B cell (primary cell): Measurements from ENCODE around the gene SMOC1.

ENCODE experiments used
- EZH2 ChIP-seq: IDR thresholded peaks from 2 replicates; pipeline ENCODE4 v1.6.1; 2012; ENCODE audit warnings: borderline replicate concordance, low read depth, mild to moderate bottlenecking, moderate library complexity, low read length; ENCODE audit not compliant: insufficient read depth, poor library complexity, severe bottlenecking
- TF ChIP-seq, protein P1 (sequence below): fragments of 200-600 bp; IDR thresholded peaks from one replicate; pipeline ENCODE4 v1.8.0; 2022; ENCODE audit warnings: antibody characterized with exemption, mild to moderate bottlenecking

DNA sequence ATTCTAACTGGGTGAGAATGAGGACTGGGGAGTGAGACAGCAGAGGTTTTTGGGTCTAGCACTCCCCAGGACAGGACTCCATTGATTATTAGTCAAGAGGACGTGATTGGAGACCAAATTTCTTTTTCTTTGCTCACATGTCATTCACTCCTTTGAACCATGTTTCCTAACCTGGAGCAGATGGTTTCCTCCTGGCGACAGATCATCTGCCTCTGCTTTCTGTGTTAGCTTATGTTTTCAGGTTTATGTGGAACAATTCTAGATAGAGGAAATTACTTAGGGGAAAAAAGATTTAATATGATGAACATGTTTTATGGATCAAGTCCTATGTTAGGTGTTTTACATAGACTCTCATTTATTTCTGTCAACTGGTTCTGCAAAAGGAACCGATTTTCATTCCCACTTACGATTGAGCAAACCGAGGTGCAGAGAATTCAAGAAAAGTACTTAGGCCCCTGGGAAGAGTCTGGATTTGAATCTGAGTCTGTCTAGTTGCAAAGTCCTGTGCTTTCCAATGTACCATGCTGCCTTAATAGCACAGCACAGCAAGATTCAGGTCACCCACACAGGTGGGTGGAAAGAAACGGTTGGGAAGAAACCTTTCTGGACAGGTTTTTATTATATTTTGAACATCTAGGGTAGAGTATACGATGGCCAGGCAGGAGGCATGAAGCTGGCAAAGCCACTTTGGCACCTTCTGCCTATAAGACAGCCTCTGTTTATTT is 30.8 kb downstream of the SMOC1 start:
- TF ChIP-seq, protein P1, sequence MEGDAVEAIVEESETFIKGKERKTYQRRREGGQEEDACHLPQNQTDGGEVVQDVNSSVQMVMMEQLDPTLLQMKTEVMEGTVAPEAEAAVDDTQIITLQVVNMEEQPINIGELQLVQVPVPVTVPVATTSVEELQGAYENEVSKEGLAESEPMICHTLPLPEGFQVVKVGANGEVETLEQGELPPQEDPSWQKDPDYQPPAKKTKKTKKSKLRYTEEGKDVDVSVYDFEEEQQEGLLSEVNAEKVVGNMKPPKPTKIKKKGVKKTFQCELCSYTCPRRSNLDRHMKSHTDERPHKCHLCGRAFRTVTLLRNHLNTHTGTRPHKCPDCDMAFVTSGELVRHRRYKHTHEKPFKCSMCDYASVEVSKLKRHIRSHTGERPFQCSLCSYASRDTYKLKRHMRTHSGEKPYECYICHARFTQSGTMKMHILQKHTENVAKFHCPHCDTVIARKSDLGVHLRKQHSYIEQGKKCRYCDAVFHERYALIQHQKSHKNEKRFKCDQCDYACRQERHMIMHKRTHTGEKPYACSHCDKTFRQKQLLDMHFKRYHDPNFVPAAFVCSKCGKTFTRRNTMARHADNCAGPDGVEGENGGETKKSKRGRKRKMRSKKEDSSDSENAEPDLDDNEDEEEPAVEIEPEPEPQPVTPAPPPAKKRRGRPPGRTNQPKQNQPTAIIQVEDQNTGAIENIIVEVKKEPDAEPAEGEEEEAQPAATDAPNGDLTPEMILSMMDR = no peak
- TF ChIP-seq EZH2 = no peak
